ENCODE data around the gene PTPN1.

PTPN1 gene

DNA sequence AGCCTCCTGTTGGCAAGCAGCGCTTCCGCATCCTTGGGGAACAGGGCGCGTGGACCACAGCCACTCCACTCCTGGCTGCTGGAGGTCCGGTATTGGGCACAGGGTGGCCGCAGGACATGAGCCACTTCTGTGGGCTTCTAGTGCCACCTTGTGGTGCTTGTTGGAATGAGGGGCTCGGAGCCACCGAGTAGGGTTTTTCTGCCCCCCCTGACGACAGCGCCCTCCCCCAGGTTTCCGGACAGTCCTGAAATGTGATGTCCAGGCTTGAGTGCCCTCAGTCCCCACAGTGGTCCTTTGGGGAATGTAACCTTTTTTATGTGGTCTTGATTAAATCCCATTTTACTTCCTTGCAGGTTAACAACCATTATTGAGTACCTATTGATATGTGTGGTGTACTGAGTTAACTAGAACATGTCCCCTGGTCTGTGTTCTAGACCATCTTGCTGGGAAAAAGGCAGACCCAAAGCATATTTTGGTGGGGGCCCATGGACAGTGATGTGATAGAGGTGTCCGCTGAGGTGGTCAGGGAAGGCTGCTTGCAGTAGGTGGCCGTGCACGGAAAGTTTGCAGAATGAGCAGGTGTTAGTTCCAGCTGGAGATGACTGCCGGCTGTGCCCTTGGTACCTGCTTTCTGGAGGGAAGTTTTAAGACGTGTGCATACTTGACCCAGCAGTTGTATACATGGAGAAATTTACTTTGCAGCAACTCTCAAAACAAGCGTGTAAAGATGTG is 70.0 kb downstream of the PTPN1 start:
- DNase-seq, result peak; percentile 75
- TF ChIP-seq, protein P1, sequence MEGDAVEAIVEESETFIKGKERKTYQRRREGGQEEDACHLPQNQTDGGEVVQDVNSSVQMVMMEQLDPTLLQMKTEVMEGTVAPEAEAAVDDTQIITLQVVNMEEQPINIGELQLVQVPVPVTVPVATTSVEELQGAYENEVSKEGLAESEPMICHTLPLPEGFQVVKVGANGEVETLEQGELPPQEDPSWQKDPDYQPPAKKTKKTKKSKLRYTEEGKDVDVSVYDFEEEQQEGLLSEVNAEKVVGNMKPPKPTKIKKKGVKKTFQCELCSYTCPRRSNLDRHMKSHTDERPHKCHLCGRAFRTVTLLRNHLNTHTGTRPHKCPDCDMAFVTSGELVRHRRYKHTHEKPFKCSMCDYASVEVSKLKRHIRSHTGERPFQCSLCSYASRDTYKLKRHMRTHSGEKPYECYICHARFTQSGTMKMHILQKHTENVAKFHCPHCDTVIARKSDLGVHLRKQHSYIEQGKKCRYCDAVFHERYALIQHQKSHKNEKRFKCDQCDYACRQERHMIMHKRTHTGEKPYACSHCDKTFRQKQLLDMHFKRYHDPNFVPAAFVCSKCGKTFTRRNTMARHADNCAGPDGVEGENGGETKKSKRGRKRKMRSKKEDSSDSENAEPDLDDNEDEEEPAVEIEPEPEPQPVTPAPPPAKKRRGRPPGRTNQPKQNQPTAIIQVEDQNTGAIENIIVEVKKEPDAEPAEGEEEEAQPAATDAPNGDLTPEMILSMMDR (IDR thresholded peaks at IDR 0.05; ENCODE audit: low read depth, low read length), result peak; percentile 85
- H3K36me3 ChIP-seq, result peaks cover 62% of the 10 kb centered on the region
- no peaks in the 10 kb centered on the region for H3K27me3 ChIP-seq
- H3K4me3 ChIP-seq (ENCODE audit: low read depth, low read length), result no peak overlapping the region
- H3K4me1 ChIP-seq, result no peaks in the 10 kb centered on the region
- H3K9me3 ChIP-seq, result no peaks in the 10 kb centered on the region

DNA sequence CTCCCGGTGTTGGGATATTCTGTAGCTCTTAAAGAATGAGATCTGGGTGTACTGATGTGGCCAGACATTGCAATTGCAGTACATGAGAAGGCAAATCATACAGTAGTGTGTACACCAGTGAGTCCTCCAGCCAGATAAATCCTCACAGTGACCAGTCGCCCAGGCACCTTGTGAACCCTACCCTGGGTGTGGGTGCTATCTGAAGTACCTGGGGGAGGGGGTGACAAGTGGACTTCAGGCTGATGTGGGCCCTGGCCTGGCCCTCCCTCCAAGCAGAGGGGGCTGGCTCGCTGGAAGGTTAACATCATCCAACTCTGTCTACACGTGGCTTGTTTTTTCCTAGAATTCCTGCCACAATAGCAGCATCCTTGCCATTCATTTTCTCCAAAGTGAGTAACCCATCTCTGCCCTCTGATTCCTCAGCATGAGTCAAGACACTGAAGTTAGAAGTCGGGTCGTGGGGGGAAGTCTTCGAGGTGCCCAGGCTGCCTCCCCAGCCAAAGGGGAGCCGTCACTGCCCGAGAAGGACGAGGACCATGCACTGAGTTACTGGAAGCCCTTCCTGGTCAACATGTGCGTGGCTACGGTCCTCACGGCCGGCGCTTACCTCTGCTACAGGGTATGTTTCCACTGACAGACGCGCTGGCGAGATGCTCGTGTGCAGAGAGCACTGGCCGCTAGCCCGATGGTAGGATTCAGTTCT is 70.8 kb downstream of the PTPN1 start:
- no peak overlapping the region for H3K4me3 ChIP-seq (ENCODE audit: low read depth, low read length)
- H3K4me1 ChIP-seq, result no peaks in the 10 kb centered on the region
- peaks cover 56% of the 10 kb centered on the region for H3K36me3 ChIP-seq
- DNase-seq, result no peak
- TF ChIP-seq, protein P1 (IDR thresholded peaks at IDR 0.05; ENCODE audit: low read depth, low read length), result no peak
- no peaks in the 10 kb centered on the region for H3K27me3 ChIP-seq
- no peaks in the 10 kb centered on the region for H3K9me3 ChIP-seq

DNA sequence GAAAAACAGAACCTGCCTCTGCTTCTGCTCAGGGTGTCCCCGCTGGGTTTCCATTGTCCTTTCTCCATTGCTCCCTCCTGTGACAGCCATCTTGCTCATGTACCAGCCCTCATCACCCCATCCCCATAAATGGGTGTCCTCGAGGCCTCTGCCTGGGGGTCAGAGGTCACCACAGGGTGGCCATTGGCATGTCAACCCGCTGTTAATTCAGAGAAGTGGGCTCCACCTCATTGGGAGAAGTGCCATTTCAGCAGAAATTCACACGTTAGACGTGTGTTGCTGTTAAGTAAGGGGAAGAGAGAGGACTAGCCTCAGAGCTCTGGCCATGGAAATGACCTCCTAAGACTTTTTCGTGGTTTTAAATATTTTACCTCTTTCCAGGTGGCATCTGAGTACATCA is 71.9 kb downstream of the PTPN1 start:
- H3K27me3 ChIP-seq, result no peaks in the 10 kb centered on the region
- H3K4me1 ChIP-seq, result no peaks in the 10 kb centered on the region
- no peak for DNase-seq
- TF ChIP-seq, protein P1 (IDR thresholded peaks at IDR 0.05; ENCODE audit: low read depth, low read length), result no peak
- no peak overlapping the region for H3K4me3 ChIP-seq (ENCODE audit: low read depth, low read length)
- no peaks in the 10 kb centered on the region for H3K9me3 ChIP-seq
- H3K36me3 ChIP-seq, result peaks cover 53% of the 10 kb centered on the region

DNA sequence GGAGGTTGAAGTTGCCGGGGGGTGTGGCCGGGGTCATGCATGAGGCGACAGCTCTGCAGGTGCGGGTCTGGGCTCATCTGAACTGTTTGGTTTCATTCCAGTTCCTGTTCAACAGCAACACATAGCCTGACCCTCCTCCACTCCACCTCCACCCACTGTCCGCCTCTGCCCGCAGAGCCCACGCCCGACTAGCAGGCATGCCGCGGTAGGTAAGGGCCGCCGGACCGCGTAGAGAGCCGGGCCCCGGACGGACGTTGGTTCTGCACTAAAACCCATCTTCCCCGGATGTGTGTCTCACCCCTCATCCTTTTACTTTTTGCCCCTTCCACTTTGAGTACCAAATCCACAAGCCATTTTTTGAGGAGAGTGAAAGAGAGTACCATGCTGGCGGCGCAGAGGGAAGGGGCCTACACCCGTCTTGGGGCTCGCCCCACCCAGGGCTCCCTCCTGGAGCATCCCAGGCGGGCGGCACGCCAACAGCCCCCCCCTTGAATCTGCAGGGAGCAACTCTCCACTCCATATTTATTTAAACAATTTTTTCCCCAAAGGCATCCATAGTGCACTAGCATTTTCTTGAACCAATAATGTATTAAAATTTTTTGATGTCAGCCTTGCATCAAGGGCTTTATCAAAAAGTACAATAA is 72.5 kb downstream of the PTPN1 start:
- no peak for DNase-seq
- TF ChIP-seq, protein P1 (IDR thresholded peaks at IDR 0.05; ENCODE audit: low read depth, low read length), result no peak
- peaks cover 53% of the 10 kb centered on the region for H3K36me3 ChIP-seq
- H3K27me3 ChIP-seq, result no peaks in the 10 kb centered on the region
- no peaks in the 10 kb centered on the region for H3K9me3 ChIP-seq
- H3K4me3 ChIP-seq (ENCODE audit: low read depth, low read length), result no peak overlapping the region
- no peaks in the 10 kb centered on the region for H3K4me1 ChIP-seq

DNA sequence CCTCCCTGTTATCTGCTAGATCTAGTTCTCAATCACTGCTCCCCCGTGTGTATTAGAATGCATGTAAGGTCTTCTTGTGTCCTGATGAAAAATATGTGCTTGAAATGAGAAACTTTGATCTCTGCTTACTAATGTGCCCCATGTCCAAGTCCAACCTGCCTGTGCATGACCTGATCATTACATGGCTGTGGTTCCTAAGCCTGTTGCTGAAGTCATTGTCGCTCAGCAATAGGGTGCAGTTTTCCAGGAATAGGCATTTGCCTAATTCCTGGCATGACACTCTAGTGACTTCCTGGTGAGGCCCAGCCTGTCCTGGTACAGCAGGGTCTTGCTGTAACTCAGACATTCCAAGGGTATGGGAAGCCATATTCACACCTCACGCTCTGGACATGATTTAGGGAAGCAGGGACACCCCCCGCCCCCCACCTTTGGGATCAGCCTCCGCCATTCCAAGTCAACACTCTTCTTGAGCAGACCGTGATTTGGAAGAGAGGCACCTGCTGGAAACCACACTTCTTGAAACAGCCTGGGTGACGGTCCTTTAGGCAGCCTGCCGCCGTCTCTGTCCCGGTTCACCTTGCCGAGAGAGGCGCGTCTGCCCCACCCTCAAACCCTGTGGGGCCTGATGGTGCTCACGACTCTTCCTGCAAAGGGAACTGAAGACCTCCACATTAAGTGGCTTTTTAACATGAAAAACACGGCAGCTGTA is 73.4 kb downstream of the PTPN1 start:
- Histone ChIP-seq H3K4me3 (ENCODE audit: low read depth, low read length) (no peak overlapping the region), H3K27me3 (no peaks in the 10 kb centered on the region), H3K9me3 (no peaks in the 10 kb centered on the region), H3K36me3 (peaks cover 51% of the 10 kb centered on the region), H3K4me1 (no peaks in the 10 kb centered on the region)
- TF ChIP-seq, protein P1 (IDR thresholded peaks at IDR 0.05; ENCODE audit: low read depth, low read length), result no peak
- DNase-seq, result no peak
